Measurements from ENCODE around the gene AKR1C8.
"Not testable (repeated sequence)": the region's sequence is repeated elsewhere in the genome, so short reads cannot be mapped to it uniquely, and the experiment has no call there.

The AKR1C8 gene

DNA sequence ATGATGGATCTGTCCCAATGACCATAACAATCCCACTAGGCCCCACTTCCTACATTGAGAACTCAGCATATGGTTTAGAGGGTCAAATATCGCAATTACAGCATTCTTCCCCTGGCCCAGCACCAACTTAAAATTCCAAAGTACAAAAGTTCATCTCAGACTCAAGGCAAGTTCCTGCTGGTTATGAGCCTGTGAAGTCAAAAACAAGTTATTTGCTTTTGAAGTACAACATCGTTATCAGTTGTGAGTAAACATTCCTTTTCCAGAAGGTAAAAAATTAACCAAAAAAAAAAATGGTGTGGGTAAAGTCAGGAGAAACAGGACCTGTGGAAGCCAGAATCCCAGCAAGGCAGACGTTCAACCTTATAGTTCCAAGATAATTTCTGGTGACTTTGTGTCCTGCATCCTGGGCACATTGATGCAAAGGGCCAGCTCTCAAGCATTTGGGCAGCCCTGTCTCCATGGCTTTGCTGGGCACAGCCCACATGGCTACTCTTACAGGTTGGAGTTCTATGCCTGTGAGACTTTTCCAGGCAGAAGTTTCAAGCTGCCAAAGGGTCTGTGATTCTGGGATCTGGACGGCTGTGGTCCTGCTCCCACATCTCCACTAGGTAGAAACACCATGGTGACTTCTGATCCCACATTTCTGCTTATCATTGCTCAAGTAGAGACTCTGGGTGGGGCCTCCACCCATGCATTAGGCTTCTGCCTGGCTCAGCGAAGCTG is 37.5 kb downstream of the AKR1C8 start:
- Histone ChIP-seq H3K4me2 (ENCODE audit: insufficient read depth, low read length) (no peak overlapping the region), H2AFZ (ENCODE audit: low read depth, low read length) (no peak overlapping the region), H3K27me3 (ENCODE audit: insufficient read depth, low read length, poor library complexity) (no peaks in the 10 kb centered on the region), H3K79me2 (ENCODE audit: insufficient read depth, low read length) (no peaks in the 10 kb centered on the region), H3K9ac (ENCODE audit: low read depth, low read length) (no peak overlapping the region), H3K4me1 (ENCODE audit: insufficient read depth, low read length) (no peaks in the 10 kb centered on the region), H3K4me3 (ENCODE audit: low read depth in 1 of 2, low read length in 2 of 2) (no peak overlapping the region), H4K20me1 (ENCODE audit: insufficient read depth, low read length) (no peaks in the 10 kb centered on the region), H3K36me3 (ENCODE audit: insufficient read depth, low read length) (no peaks in the 10 kb centered on the region), H3K9me3 (ENCODE audit: insufficient read depth, low read length, severe bottlenecking) (peaks cover 6% of the 10 kb centered on the region), H3K27ac (ENCODE audit: low read length) (no peak overlapping the region)
- no peak for TF ChIP-seq EZH2 (IDR thresholded peaks at IDR 0.05; ENCODE audit: borderline replicate concordance, low read depth, low read length, severe bottlenecking)
- TF ChIP-seq, protein P1, sequence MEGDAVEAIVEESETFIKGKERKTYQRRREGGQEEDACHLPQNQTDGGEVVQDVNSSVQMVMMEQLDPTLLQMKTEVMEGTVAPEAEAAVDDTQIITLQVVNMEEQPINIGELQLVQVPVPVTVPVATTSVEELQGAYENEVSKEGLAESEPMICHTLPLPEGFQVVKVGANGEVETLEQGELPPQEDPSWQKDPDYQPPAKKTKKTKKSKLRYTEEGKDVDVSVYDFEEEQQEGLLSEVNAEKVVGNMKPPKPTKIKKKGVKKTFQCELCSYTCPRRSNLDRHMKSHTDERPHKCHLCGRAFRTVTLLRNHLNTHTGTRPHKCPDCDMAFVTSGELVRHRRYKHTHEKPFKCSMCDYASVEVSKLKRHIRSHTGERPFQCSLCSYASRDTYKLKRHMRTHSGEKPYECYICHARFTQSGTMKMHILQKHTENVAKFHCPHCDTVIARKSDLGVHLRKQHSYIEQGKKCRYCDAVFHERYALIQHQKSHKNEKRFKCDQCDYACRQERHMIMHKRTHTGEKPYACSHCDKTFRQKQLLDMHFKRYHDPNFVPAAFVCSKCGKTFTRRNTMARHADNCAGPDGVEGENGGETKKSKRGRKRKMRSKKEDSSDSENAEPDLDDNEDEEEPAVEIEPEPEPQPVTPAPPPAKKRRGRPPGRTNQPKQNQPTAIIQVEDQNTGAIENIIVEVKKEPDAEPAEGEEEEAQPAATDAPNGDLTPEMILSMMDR (IDR thresholded peaks at IDR 0.05; ENCODE audit: borderline replicate concordance, extremely low read depth, low read length, poor library complexity, severe bottlenecking): no peak
- ATAC-seq (ENCODE audit: insufficient read depth, low read depth) (no peak), DNase-seq (no peak)

DNA sequence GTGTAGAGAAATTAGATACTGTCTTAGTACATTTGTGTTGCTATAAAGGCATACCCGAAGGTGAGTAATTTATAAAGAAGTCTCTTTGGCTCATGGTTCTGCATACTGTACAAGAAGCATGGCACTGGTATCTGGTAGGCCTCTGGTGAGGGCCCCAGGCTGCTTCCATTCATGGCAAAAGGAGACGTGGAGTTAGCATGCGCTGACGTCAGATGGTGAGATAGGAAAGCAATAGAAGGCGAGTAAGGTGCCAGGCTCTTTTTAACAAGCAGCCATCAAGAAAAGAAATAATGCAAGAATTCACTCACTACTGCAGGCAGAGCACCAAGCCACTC is 38.1 kb downstream of the AKR1C8 start:
- H3K9ac ChIP-seq (ENCODE audit: low read depth, low read length): no peak overlapping the region
- no peak overlapping the region for H2AFZ ChIP-seq (ENCODE audit: low read depth, low read length)
- DNase-seq (no peak), ATAC-seq (ENCODE audit: insufficient read depth, low read depth) (no peak)
- no peak overlapping the region for H3K4me2 ChIP-seq (ENCODE audit: insufficient read depth, low read length)
- H3K27ac ChIP-seq (ENCODE audit: low read length): no peak overlapping the region
- no peaks in the 10 kb centered on the region for H3K36me3 ChIP-seq (ENCODE audit: insufficient read depth, low read length)
- TF ChIP-seq, protein P1 (IDR thresholded peaks at IDR 0.05; ENCODE audit: borderline replicate concordance, extremely low read depth, low read length, poor library complexity, severe bottlenecking): no peak
- TF ChIP-seq EZH2 (IDR thresholded peaks at IDR 0.05; ENCODE audit: borderline replicate concordance, low read depth, low read length, severe bottlenecking): no peak
- peaks cover 6% of the 10 kb centered on the region for H3K9me3 ChIP-seq (ENCODE audit: insufficient read depth, low read length, severe bottlenecking)
- no peak overlapping the region for H3K4me3 ChIP-seq (ENCODE audit: low read depth in 1 of 2, low read length in 2 of 2)
- no peaks in the 10 kb centered on the region for H3K27me3 ChIP-seq (ENCODE audit: insufficient read depth, low read length, poor library complexity)
- no peaks in the 10 kb centered on the region for H3K4me1 ChIP-seq (ENCODE audit: insufficient read depth, low read length)
- no peaks in the 10 kb centered on the region for H4K20me1 ChIP-seq (ENCODE audit: insufficient read depth, low read length)
- H3K79me2 ChIP-seq (ENCODE audit: insufficient read depth, low read length): no peaks in the 10 kb centered on the region

DNA sequence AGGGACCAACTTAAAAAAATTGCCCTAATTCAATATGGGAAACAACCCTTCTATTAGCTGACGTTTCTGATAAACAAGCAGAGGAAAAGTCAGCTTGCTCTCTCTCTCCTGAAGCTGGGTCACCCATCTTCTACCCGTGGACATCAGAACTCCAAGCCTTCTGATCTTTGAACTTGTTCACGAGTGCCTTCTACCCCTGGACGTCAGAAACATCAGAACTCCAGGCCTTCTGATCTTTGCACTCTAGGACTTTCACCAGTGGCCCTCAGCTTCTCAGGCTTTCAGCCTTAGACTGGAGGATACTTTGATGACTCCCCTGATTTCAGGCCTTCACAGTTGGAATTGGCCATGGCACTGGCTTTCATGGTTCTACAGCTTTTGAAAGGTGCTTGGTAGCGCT is 41.8 kb downstream of the AKR1C8 start:
- TF ChIP-seq, protein P1 (IDR thresholded peaks at IDR 0.05; ENCODE audit: borderline replicate concordance, extremely low read depth, low read length, poor library complexity, severe bottlenecking): no peak
- H3K27ac ChIP-seq (ENCODE audit: low read length): no peak overlapping the region
- no peak overlapping the region for H3K4me2 ChIP-seq (ENCODE audit: insufficient read depth, low read length)
- H2AFZ ChIP-seq (ENCODE audit: low read depth, low read length): no peak overlapping the region
- no peak overlapping the region for H3K9ac ChIP-seq (ENCODE audit: low read depth, low read length)
- H3K4me3 ChIP-seq (ENCODE audit: low read depth in 1 of 2, low read length in 2 of 2): no peak overlapping the region
- no peaks in the 10 kb centered on the region for H3K36me3 ChIP-seq (ENCODE audit: insufficient read depth, low read length)
- no peaks in the 10 kb centered on the region for H3K4me1 ChIP-seq (ENCODE audit: insufficient read depth, low read length)
- no peaks in the 10 kb centered on the region for H3K79me2 ChIP-seq (ENCODE audit: insufficient read depth, low read length)
- no peaks in the 10 kb centered on the region for H3K9me3 ChIP-seq (ENCODE audit: insufficient read depth, low read length, severe bottlenecking)
- no peaks in the 10 kb centered on the region for H3K27me3 ChIP-seq (ENCODE audit: insufficient read depth, low read length, poor library complexity)
- ATAC-seq (ENCODE audit: insufficient read depth, low read depth) (no peak), DNase-seq (no peak)
- no peaks in the 10 kb centered on the region for H4K20me1 ChIP-seq (ENCODE audit: insufficient read depth, low read length)

DNA sequence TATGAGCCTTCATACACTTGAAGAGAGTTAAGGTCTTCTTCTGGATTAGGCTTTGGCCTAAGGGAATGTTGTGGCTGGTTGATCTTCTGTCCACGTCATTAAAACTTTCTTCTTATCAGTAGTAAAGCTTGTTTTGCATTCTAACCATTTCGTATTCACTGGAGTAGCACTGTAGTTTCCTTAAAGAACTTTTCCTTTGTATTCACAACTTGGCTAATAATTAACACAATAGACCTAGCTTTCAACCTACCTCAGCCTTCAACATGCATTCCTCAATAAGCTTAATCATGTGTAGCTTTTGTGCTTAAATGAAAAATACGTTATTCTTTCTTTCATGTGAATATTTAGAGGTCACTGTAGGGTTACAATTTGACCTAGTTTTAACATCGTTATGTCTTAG is 42.8 kb downstream of the AKR1C8 start:
- no peak for ATAC-seq (ENCODE audit: insufficient read depth, low read depth)
- Histone ChIP-seq H3K4me2 (ENCODE audit: insufficient read depth, low read length) (no peak overlapping the region), H2AFZ (ENCODE audit: low read depth, low read length) (no peak overlapping the region), H3K27ac (ENCODE audit: low read length) (no peak overlapping the region), H3K79me2 (ENCODE audit: insufficient read depth, low read length) (no peaks in the 10 kb centered on the region), H3K4me1 (ENCODE audit: insufficient read depth, low read length) (no peaks in the 10 kb centered on the region), H3K9me3 (ENCODE audit: insufficient read depth, low read length, severe bottlenecking) (no peaks in the 10 kb centered on the region), H3K9ac (ENCODE audit: low read depth, low read length) (no peak overlapping the region), H3K36me3 (ENCODE audit: insufficient read depth, low read length) (no peaks in the 10 kb centered on the region), H3K27me3 (ENCODE audit: insufficient read depth, low read length, poor library complexity) (no peaks in the 10 kb centered on the region), H4K20me1 (ENCODE audit: insufficient read depth, low read length) (no peaks in the 10 kb centered on the region), H3K4me3 (ENCODE audit: low read depth in 1 of 2, low read length in 2 of 2) (no peak overlapping the region)
- TF ChIP-seq EZH2 (IDR thresholded peaks at IDR 0.05; ENCODE audit: borderline replicate concordance, low read depth, low read length, severe bottlenecking): no peak
- TF ChIP-seq, protein P1 (IDR thresholded peaks at IDR 0.05; ENCODE audit: borderline replicate concordance, extremely low read depth, low read length, poor library complexity, severe bottlenecking): no peak
- DNase-seq: no peak

DNA sequence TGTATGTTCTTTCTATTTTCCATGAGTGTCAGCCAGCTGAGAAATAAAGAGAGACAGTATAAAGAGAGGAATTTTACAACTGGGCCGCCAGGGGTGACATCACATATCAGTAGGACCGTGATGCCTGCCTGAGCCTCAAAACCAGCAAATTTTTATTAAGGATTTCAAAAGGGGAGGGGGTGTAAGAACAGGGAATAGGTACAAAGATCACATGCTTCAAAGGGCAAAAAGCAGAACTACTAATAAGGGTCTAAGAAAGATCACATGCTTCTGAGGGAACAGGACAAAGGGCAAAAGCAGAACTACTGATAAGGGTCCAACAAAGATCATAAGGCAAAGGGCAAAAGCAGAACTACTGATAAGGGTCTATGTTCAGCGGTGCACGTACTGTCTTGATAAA is 47.3 kb downstream of the AKR1C8 start:
- ATAC-seq (ENCODE audit: insufficient read depth, low read depth); H3K27me3 ChIP-seq (ENCODE audit: insufficient read depth, low read length, poor library complexity); DNase-seq; H3K4me3 ChIP-seq (ENCODE audit: low read depth in 1 of 2, low read length in 2 of 2); H3K9ac ChIP-seq (ENCODE audit: low read depth, low read length); H3K27ac ChIP-seq (ENCODE audit: low read length); H3K9me3 ChIP-seq (ENCODE audit: insufficient read depth, low read length, severe bottlenecking); H3K36me3 ChIP-seq (ENCODE audit: insufficient read depth, low read length); H3K4me2 ChIP-seq (ENCODE audit: insufficient read depth, low read length); H3K4me1 ChIP-seq (ENCODE audit: insufficient read depth, low read length); H3K79me2 ChIP-seq (ENCODE audit: insufficient read depth, low read length); H2AFZ ChIP-seq (ENCODE audit: low read depth, low read length); H4K20me1 ChIP-seq (ENCODE audit: insufficient read depth, low read length): not testable (repeated sequence)

All from DND-41 (cell line).